ENCODE measurements around the gene ZNF552.
"Not testable (repeated sequence)": the region's sequence is repeated elsewhere in the genome, so short reads cannot be mapped to it uniquely, and the experiment has no call there.

DNA sequence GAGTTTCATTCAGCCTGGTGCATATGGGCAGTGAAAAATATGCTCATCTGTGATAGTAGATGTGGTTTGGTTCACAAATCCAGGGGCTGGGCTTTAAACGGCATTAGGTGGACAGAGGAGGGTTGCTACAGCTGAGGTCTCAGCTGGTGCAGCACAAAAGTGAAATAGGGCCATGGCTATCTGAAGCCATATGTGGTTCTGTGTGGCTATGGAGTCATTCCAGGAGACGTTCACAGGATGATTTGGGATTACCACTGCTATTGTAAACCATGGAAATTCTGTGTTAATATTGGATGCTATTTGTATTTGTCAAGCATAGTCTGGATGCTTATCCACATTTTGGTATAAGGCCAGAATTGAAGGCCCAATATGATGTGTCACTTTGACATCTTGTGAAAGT is 39.4 kb upstream of the ZNF552 start:
- TF ChIP-seq YY1 (IDR thresholded peaks at IDR 0.05; ENCODE audit: insufficient read depth, insufficient read length); ZNF274 (IDR thresholded peaks at IDR 0.05; ENCODE audit: low read depth, low read length): not testable (repeated sequence)

Data from NT2/D1 (cell line).